Liver (tissue), 10 donors: ENCODE data around the gene TMPRSS3. TPM values are rescaled to one million over a fixed set of nuclear protein-coding genes. Genes with fewer than 3 reads are reported as not detected.

Experiments used
- DNase-seq: peaks from one replicate; pipeline ENCODE4 v3.0.0-alpha.2; 2017; ENCODE audit warnings: low spot score
- H3K27ac ChIP-seq, 2 donors: one replicate each; pipeline ENCODE4 v1.7.0; 2013; ENCODE audit warnings: inconsistent platforms in 2 of 2, low read length in 2 of 2, control low read depth in 1 of 2, low read depth in 1 of 2, mild to moderate bottlenecking in 1 of 2
- H3K27me3 ChIP-seq, 4 donors: one replicate each; pipeline versions ENCODE4 v1.6.1 to v1.7.0; 2013; ENCODE audit warnings: low read length in 3 of 4, inconsistent platforms in 1 of 4, mild to moderate bottlenecking in 1 of 4, moderate library complexity in 1 of 4; ENCODE audit not compliant: control insufficient read depth in 4 of 4, insufficient read depth in 4 of 4
- H3K36me3 ChIP-seq, 4 donors: one replicate each; pipeline versions ENCODE4 v1.6.1 to v1.7.0; 2013; ENCODE audit warnings: low read length in 3 of 4, mild to moderate bottlenecking in 3 of 4, low read depth in 1 of 4, moderate library complexity in 1 of 4; ENCODE audit not compliant: control insufficient read depth in 4 of 4, insufficient read depth in 3 of 4
- H3K4me1 ChIP-seq, 4 donors: one replicate each; pipeline versions ENCODE4 v1.6.1 to v1.7.0; 2013; ENCODE audit warnings: low read length in 3 of 4, mild to moderate bottlenecking in 3 of 4, moderate library complexity in 1 of 4; ENCODE audit not compliant: control insufficient read depth in 4 of 4, insufficient read depth in 4 of 4
- H3K4me3 ChIP-seq, 3 donors: one replicate each; pipeline versions ENCODE4 v1.6.1 to v1.7.0; 2013; ENCODE audit warnings: low read length in 3 of 3, control low read depth in 1 of 3, low read depth in 1 of 3, mild to moderate bottlenecking in 1 of 3
- H3K9ac ChIP-seq, 2 donors: one replicate each; pipeline ENCODE4 v1.7.0; 2013; ENCODE audit warnings: low read length in 2 of 2, mild to moderate bottlenecking in 2 of 2, moderate library complexity in 2 of 2, control low read depth in 1 of 2, low read depth in 1 of 2
- H3K9me3 ChIP-seq, 4 donors: one replicate each; pipeline versions ENCODE4 v1.6.1 to v1.7.0; 2013; ENCODE audit warnings: low read length in 3 of 4; ENCODE audit not compliant: control insufficient read depth in 4 of 4
- FOXA2 ChIP-seq: IDR thresholded peaks from 2 replicates; pipeline ENCODE4 v1.6.1; 2016; ENCODE audit warnings: antibody characterized with exemption
- GABPA ChIP-seq, 2 donors: IDR thresholded peaks in 1 of 2; conservative IDR thresholded peaks in 1 of 2; 2 replicates each; pipeline ENCODE4 v1.6.1; 2016; ENCODE audit warnings: antibody characterized with exemption in 2 of 2, mild to moderate bottlenecking in 1 of 2, moderate library complexity in 1 of 2
- HNF4A ChIP-seq, 2 donors: conservative IDR thresholded peaks; 2 replicates each; pipeline ENCODE4 v1.6.1; 2016; ENCODE audit warnings: antibody characterized with exemption in 2 of 2, mild to moderate bottlenecking in 2 of 2
- NR2F2 ChIP-seq: IDR thresholded peaks from 2 replicates; pipeline ENCODE4 v1.6.1; 2016; ENCODE audit warnings: antibody characterized with exemption
- RAD21 ChIP-seq, 2 donors: IDR thresholded peaks; 2 replicates each; pipeline ENCODE4 v1.6.1; 2016; ENCODE audit warnings: antibody characterized with exemption in 2 of 2, mild to moderate bottlenecking in 2 of 2
- SP1 ChIP-seq: IDR thresholded peaks from 2 replicates; pipeline ENCODE4 v1.6.1; 2018; ENCODE audit warnings: antibody characterized with exemption, mild to moderate bottlenecking
- TAF1 ChIP-seq: conservative IDR thresholded peaks from 2 replicates; pipeline ENCODE4 v1.6.1; 2016; ENCODE audit warnings: antibody characterized with exemption, mild to moderate bottlenecking
- YY1 ChIP-seq: IDR thresholded peaks from 2 replicates; pipeline ENCODE4 v1.6.1; 2016; ENCODE audit warnings: antibody characterized with exemption, mild to moderate bottlenecking
- WGBS: extraction: QIAGEN DNeasy Blood & Tissue Kit; methylation state at CpG from one replicate; pipeline ENCODE4 v1.1.7; 2013; 5-methylcytosine and 5-hydroxymethylcytosine counted together
- polyA plus RNA-seq, 2 donors: library from polyadenylated mRNA; stranded (reverse) in 1 of 2; unstranded in 1 of 2; fragments of 200-250 nt in 1 of 2; fragments of >200 nt in 1 of 2; fragmentation: Nextera tagmentation in 1 of 2; extraction: Ambion mirVana in 1 of 2; gene quantifications; one replicate each; pipeline versions ENCODE4 v1.2.1 to v1.2.3, GENCODE V29; 2013 to 2015
- small RNA-seq: library from RNA; depleted of rRNA; stranded (forward); fragments of <200 nt; gene quantifications from one replicate; pipeline ENCODE3, GENCODE V24; 2014
- total RNA-seq, 2 donors: library from RNA; depleted of rRNA; stranded (reverse); fragments of >200 nt; gene quantifications; one replicate each; pipeline ENCODE4 v1.2.3, GENCODE V29; 2014
- TF ChIP-seq, protein P1 (sequence below): IDR thresholded peaks from 2 replicates; pipeline ENCODE4 v1.6.1; 2016; ENCODE audit warnings: antibody characterized with exemption
- donor health status: healthy.
- donor health status: healthy.
- donor health status: healthy.
- donor health status: healthy.
- donor health status: healthy.

TMPRSS3 gene
- total and polyA plus RNA-seq, 4 donors: 0.25 to 0.50 TPM; not detected in 2

DNA sequence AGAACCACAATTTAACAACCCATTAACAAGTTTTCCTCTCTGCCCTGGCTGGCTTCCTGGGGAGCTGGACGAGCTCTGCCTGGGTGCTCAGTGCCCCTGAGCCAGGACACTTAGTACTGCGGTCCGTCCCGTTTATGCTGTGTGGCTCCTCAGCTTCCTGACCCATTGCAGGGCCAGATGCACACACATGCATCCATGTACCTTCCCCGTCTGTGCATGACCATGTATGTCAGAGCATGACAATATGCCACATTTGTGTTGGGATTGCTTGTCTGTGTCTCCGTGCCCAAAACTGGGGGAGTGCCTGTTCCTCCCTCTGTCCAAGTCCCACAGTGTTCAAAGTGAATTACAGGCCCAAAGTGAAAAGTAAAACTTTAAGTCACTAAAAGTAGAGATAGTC is 71.0 kb downstream of the TMPRSS3 start:
- H3K4me3 ChIP-seq: no peak overlapping the region
- H3K27ac ChIP-seq: no peak overlapping the region
- no peak overlapping the region for H3K9ac ChIP-seq
- no peak for DNase-seq
- WGBS: 78% methylated on average over 6 of the region's 6 CpGs
- TF ChIP-seq GABPA (IDR thresholded peaks at IDR 0.05 in 1 of 2, conservative IDR thresholded peaks at IDR 0.05 in 1 of 2) (no peak), SP1 (no peak), RAD21 (IDR thresholded peaks at IDR 0.05) (no peak), NR2F2 (no peak), TAF1 (no peak), YY1 (no peak), FOXA2 (no peak), HNF4A (conservative IDR thresholded peaks at IDR 0.05) (no peak)
- TF ChIP-seq, protein P1, sequence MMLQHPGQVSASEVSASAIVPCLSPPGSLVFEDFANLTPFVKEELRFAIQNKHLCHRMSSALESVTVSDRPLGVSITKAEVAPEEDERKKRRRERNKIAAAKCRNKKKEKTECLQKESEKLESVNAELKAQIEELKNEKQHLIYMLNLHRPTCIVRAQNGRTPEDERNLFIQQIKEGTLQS: no peak
- H3K9me3 ChIP-seq: no peaks in the 10 kb centered on the region
- no peaks in the 10 kb centered on the region for H3K27me3 ChIP-seq
- no peaks in the 10 kb centered on the region for H3K36me3 ChIP-seq
- no peaks in the 10 kb centered on the region for H3K4me1 ChIP-seq

Small RNA genes within 50 kb of the gene (small RNA-seq; reads per million reads assigned to genes)
- gene RNU6-1149P: not detected

Other genes with a start within 250 kb of the TMPRSS3 start
- 1 to 10 TPM; 7.1 to 9.7 TPM for gene ABCG1, start 176.9 kb downstream of the TMPRSS3 start, total RNA-seq
- 1 to 10 TPM; 1.6 to 3.5 TPM for gene ABCG1, start 176.9 kb downstream of the TMPRSS3 start, polyA plus RNA-seq
- under 1 TPM; 0.09 to 0.50 TPM for gene TFF3, start 80.6 kb downstream of the TMPRSS3 start, total RNA-seq
- gene TFF3, start 80.6 kb downstream of the TMPRSS3 start, polyA plus RNA-seq: 1 to 10 TPM; 2.5 to 4.1 TPM
- gene TFF2, start 45.1 kb downstream of the TMPRSS3 start, total RNA-seq: not detected
- 1 to 10 TPM in 1 of 2 donors, not detected in 1; 1.0 TPM for gene TFF2, start 45.1 kb downstream of the TMPRSS3 start, polyA plus RNA-seq
- not detected for gene TFF1, start 29.5 kb downstream of the TMPRSS3 start, total RNA-seq
- not detected for gene TFF1, start 29.5 kb downstream of the TMPRSS3 start, polyA plus RNA-seq
- gene UBASH3A, start 7.8 kb upstream of the TMPRSS3 start, total RNA-seq: under 1 TPM; 0.65 to 0.75 TPM
- under 1 TPM; 0.10 to 0.24 TPM for gene UBASH3A, start 7.8 kb upstream of the TMPRSS3 start, polyA plus RNA-seq
- gene RSPH1, start 100.2 kb upstream of the TMPRSS3 start, total RNA-seq: under 1 TPM; 0.09 to 0.17 TPM
- gene RSPH1, start 100.2 kb upstream of the TMPRSS3 start, polyA plus RNA-seq: under 1 TPM in 1 of 2 donors, not detected in 1; 0.16 TPM
- gene SLC37A1, start 117.8 kb upstream of the TMPRSS3 start, total RNA-seq: 1 to 10 TPM; 6.1 to 7.2 TPM
- gene SLC37A1, start 117.8 kb upstream of the TMPRSS3 start, polyA plus RNA-seq: 1 to 10 TPM; 2.0 to 2.4 TPM